Measurements from ENCODE around the gene DNAJC1.
"Not testable (repeated sequence)": the region's sequence is repeated elsewhere in the genome, so short reads cannot be mapped to it uniquely, and the experiment has no call there.

DNAJC1 gene

DNA sequence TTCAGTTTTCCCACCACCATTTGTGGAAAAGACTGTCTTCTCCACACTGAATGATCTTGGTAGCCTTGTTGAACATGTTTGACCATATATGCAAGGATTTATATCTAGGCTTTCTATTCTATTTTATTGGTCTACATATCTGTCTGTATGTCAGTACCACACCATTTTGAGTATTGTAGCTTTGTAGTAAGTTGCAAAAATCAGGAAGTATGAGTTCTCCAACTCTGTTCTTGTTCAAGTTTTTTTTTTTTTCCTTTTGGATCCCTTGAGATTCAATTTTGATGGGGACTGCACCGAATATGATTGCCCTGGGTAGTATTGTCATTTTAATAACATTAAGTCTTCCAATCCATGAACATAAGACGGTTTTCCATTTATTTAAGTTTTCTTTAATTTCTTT lies 176.8 kb downstream of the DNAJC1 start:
- DNase-seq (ENCODE audit: low spot score) = no peak

DNA sequence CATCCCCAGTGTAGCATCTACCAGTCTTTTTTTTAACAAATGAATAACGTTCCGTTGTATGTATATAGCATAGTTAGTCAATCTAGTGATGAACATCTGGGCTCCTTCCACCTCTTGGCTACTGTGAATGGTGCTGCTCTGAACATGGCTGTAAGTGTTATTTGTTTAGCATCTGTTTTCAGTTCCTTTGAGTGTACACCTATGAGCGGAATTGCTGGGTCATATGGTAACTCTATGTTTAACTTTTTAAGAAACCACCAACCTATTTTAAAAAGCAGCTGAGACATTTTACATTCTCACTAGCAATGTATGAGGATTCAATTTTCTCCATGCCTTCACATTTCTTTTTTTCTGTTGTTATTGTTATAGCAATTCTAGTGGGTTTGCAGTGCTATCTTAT lies 178.2 kb downstream of the DNAJC1 start:
- DNase-seq (ENCODE audit: low spot score) = no peak

DNA sequence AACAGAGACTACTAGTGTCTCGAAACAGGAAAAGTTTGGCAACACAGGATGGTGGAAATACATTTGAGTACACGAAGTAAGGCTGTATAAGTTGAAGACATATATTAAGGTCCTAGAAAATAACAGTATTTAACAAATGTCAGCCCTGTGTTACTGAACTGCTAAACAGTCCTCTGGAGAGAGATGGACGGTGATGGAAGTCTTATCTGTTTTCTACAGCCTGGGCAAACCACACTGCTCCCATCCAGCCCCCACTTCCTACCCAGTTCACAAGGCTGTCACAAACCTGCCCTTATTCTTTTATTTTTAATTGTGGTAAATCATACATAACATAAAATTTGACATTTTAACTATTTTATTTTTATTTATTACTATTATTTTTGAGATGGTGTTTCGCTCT lies 179.1 kb downstream of the DNAJC1 start:
- no peak for DNase-seq (ENCODE audit: low spot score)

- DNase-seq (ENCODE audit: low spot score) = no peak
Measured at GRCh38 chr10:21823617-21824016, 179.9 kb downstream of the DNAJC1 start.

GRCh38 chr10:21822273-21822672 lies 181.3 kb downstream of the DNAJC1 start:
- not testable (repeated sequence) for DNase-seq (ENCODE audit: low spot score)

DNA sequence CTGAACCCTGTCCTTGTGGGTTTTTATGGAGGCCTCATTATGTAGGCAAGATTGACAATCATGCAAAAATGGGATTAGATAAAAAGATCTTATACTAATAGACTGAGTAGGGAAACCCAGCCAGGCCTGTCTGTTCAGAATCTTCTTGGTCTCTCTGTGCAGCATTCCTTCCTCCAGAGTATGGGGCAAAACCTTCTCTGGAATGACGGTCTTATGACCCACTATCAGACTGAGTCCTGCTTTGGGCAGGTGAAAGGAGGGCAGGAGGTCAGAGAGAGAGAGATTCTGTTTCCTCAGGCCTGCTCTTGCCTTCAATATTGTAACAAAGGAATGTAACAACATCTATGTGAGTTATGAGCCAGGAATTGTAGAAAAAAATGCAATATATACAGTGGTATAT lies 182.6 kb downstream of the DNAJC1 start:
- no peak for DNase-seq (ENCODE audit: low spot score)

- not testable (repeated sequence) for DNase-seq (ENCODE audit: low spot score)
Measured at GRCh38 chr10:21818416-21818815, 185.1 kb downstream of the DNAJC1 start.

- DNase-seq (ENCODE audit: low spot score) = no peak
Measured at GRCh38 chr10:21814866-21815265, 188.7 kb downstream of the DNAJC1 start.

GRCh38 chr10:21813946-21814345 lies 189.6 kb downstream of the DNAJC1 start:
- DNase-seq (ENCODE audit: low spot score) = no peak

DNA sequence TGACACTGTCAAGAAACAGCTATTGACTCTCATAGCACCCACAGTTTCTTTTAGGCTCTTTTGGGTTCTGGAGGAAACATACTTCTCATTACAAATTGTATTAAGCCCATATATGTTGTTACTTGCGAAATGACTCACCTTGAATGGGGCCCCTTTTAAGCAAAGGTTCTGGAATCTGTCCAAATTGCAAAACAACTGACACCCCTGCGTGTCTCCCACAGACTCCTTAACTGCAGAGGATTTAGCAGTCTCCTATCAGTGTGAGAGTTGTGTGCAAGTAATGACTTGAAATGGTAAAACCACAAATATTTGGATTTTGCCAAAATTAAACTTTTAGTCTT lies 192.3 kb downstream of the DNAJC1 start:
- no peak for DNase-seq (ENCODE audit: low spot score)

DNA sequence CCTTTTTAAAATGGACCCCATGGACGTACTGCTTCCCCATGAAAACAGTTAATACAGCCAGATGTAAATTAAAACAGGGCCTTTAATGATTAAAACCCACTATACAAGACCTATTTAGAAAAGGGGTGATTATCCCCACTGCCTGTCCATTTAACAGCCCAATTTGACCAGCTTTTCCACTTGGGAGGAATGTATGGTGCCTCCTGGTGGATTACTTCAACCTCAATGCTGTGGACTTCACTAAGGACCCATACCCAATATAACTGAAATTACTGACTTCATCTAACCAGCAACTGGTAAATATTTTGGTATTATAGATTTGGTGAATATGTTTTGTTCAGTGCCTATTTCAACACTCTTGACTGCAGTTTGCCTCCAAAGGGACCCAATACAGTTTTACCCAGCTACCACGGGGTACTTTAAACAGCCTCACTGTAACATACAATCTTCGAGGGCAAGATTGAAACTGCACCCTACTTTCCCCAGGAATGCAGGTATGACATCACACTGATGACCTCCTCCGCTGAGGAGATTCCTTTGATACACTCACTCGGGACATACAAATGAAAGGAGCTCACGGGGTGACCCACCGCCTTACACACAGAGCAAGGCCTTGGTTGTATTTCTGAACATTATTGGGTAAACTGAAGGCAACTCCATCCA lies 192.8 kb downstream of the DNAJC1 start:
- DNase-seq (ENCODE audit: low spot score) = no peak

- no peak for DNase-seq (ENCODE audit: low spot score)
Measured at GRCh38 chr10:21808550-21808949, 195.0 kb downstream of the DNAJC1 start.

- DNase-seq (ENCODE audit: low spot score) = no peak
Measured at GRCh38 chr10:21807180-21807579, 196.3 kb downstream of the DNAJC1 start.

DNA sequence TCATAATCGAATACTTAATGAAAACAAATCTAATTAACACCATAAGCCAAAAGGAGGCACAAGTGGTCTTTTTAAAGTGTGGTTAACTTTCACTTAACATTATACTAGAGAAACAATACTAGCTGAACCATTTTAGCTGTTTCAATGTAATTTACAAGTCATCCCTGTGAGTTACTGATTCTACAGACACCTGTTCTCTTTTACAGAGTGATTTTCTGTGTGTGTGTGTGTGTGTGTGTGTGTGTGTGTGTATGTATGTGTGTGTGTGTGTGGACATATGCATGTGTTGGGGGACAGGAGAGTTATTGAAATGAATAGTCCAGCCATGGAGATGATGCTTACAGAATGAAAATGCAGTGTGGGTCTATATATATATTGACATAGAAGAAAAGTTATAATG lies 200.2 kb downstream of the DNAJC1 start:
- no peak for DNase-seq (ENCODE audit: low spot score)

DNA sequence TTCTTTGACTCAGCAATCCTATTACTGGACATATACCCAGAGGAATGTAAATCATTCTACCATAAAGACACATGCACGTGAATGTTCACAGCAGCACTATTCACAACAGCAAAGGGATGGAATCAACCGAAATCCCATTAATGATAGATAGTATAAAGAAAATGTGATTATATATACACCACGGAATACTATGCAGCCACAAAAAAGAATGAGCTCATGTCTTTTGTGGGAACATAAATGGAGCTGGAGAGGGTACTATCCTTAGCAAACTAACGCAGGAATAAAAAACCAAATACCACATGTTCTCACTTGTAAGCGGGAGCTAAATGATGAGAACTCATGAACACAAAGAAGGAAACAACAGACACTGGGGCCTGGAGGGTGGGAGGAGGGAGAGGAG lies 201.9 kb downstream of the DNAJC1 start:
- DNase-seq (ENCODE audit: low spot score) = no peak

- DNase-seq (ENCODE audit: low spot score) = no peak
Measured at GRCh38 chr10:21797984-21798765, 205.4 kb downstream of the DNAJC1 start.

DNA sequence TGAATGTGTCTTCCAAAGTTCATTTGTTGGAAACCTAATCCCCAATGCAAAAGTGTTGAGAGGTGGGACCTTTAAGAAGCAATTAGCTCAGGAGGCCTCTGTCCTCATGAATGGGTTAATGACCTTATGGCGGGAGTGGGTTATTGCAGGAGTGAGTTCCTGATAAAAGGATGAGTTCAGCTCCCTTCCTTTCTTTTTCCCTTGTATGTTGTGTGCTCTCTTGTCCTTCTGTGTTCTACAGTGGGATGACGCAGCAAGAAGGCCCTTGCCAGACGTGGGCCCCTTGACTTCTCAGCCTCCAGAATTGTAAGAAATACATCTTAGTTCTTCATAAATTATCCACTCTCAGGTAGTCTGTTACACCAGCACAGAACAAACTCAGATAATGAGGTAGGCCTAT lies 206.0 kb downstream of the DNAJC1 start:
- no peak for DNase-seq (ENCODE audit: low spot score)

- no peak for DNase-seq (ENCODE audit: low spot score)
Measured at GRCh38 chr10:21791276-21791675, 212.3 kb downstream of the DNAJC1 start.

- DNase-seq (ENCODE audit: low spot score) = no peak
Measured at GRCh38 chr10:21776883-21777282, 226.6 kb downstream of the DNAJC1 start.

- DNase-seq (ENCODE audit: low spot score) = no peak
Measured at GRCh38 chr10:21771219-21771618, 232.3 kb downstream of the DNAJC1 start.

DNA sequence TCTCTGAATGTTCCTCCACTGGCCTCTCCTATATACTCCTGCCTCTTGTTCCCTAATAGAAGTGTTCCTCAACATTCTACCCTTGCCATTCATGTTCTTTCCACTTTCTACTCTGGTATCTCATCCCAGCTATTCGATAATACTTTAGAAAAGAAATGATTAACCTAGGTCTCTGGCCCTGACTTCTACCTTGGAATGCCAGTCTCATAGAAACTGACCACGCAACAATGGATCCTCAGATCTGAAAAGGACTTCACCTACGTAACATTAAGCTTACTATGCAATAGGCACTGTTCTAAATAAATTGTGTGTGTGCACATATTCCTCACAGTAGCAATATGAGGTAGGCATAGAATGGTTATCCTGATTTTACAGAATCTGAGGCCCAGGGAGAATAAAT lies 234.5 kb downstream of the DNAJC1 start:
- DNase-seq (ENCODE audit: low spot score) = no peak

- DNase-seq (ENCODE audit: low spot score) = no peak
Measured at GRCh38 chr10:21764466-21765189, 238.9 kb downstream of the DNAJC1 start.

GRCh38 chr10:21760332-21760731 lies 243.2 kb downstream of the DNAJC1 start:
- DNase-seq (ENCODE audit: low spot score) = no peak
